ENCODE measurements around the gene NRCAM. TPM values are rescaled to one million over a fixed set of nuclear protein-coding genes. Genes with fewer than 3 reads are reported as not detected.

Gene NRCAM
- total RNA-seq, 5 donors from 2014 or later (not counting 1 experiment from before 2014, with no cell fraction given), result 3.1 to 10.7 (median 5.0) TPM

- CTCF ChIA-PET, result no interaction called here
- no peak overlapping the region for H3K27ac Mint-ChIP-seq
- H3K4me1 Mint-ChIP-seq, result peaks cover 0 to 4% (median 1%) of the 10 kb centered on the region in 3 donors
- DNase-seq (no peak), ATAC-seq (replicated peaks in 1 of 4) (no peak)
- no peaks in the 10 kb centered on the region for H3K9me3 ChIP-seq
- POLR2A ChIA-PET, result no interaction called here
- no peaks in the 10 kb centered on the region for H3K4me1 ChIP-seq (ENCODE audit: control insufficient read depth in 1 of 2, extremely low read depth in 1 of 2, insufficient read depth in 2 of 2, low read length in 2 of 2)
- no peak overlapping the region for H3K4me3 ChIP-seq (ENCODE audit: control insufficient read depth in 1 of 2, extremely low read depth in 1 of 2, low read length in 1 of 2)
- no peaks in the 10 kb centered on the region for H3K36me3 Mint-ChIP-seq
- no peaks in the 10 kb centered on the region for H3K9me3 Mint-ChIP-seq
- no peaks in the 10 kb centered on the region for H3K36me3 ChIP-seq (ENCODE audit: control insufficient read depth in 2 of 2, extremely low read depth in 1 of 2, insufficient read depth in 1 of 2, low read length in 1 of 2)
- no peak overlapping the region for H3K4me3 Mint-ChIP-seq
- no peaks in the 10 kb centered on the region for H3K27me3 ChIP-seq (replicated peaks in 1 of 2; ENCODE audit: control insufficient read depth in 2 of 2, extremely low read depth in 1 of 2, insufficient read depth in 2 of 2, low read length in 1 of 2)
- peaks cover 0 to 4% of the 10 kb centered on the region in 2 donors for H3K27me3 Mint-ChIP-seq
- no peak overlapping the region for H3K27ac ChIP-seq (ENCODE audit: low read length)
These were observed 92.6 kb downstream of the NRCAM start for GRCh38 chr7:108363659-108364058.

- no peaks in the 10 kb centered on the region for H3K27me3 ChIP-seq (replicated peaks in 1 of 2; ENCODE audit: control insufficient read depth in 2 of 2, extremely low read depth in 1 of 2, insufficient read depth in 2 of 2, low read length in 1 of 2)
- Mint-ChIP-seq H3K4me3 (no peak overlapping the region), H3K4me1 (peaks cover 0 to 1% (median 0%) of the 10 kb centered on the region in 3 donors), H3K27ac (no peak overlapping the region), H3K9me3 (no peaks in the 10 kb centered on the region), H3K27me3 (peaks cover 0 to 4% of the 10 kb centered on the region in 2 donors), H3K36me3 (no peaks in the 10 kb centered on the region)
- H3K27ac ChIP-seq (ENCODE audit: low read length), result no peak overlapping the region
- CTCF ChIA-PET, result no interaction called here
- H3K36me3 ChIP-seq (ENCODE audit: control insufficient read depth in 2 of 2, extremely low read depth in 1 of 2, insufficient read depth in 1 of 2, low read length in 1 of 2), result no peaks in the 10 kb centered on the region
- no peak overlapping the region for H3K4me3 ChIP-seq (ENCODE audit: control insufficient read depth in 1 of 2, extremely low read depth in 1 of 2, low read length in 1 of 2)
- no CpG with 5 or more reads among the region's 2 CpGs for WGBS (ENCODE audit: insufficient coverage)
- no peaks in the 10 kb centered on the region for H3K9me3 ChIP-seq
- POLR2A ChIA-PET, result interaction anchor here in 1 of 2 donors (0.6 kb wide), 1 partner anchor 108 kb away, joined by 3 read pairs; no protein-coding TSS in a partner anchor
- no peaks in the 10 kb centered on the region for H3K4me1 ChIP-seq (ENCODE audit: control insufficient read depth in 1 of 2, extremely low read depth in 1 of 2, insufficient read depth in 2 of 2, low read length in 2 of 2)
- DNase-seq (no peak), ATAC-seq (replicated peaks in 1 of 4) (no peak)
These were observed 96.0 kb downstream of the NRCAM start for GRCh38 chr7:108360058-108360800.

- peaks cover 0 to 1% (median 0%) of the 10 kb centered on the region in 3 donors for H3K4me1 Mint-ChIP-seq
- no peaks in the 10 kb centered on the region for H3K36me3 Mint-ChIP-seq
- Histone ChIP-seq H3K27me3 (replicated peaks in 1 of 2; ENCODE audit: control insufficient read depth in 2 of 2, extremely low read depth in 1 of 2, insufficient read depth in 2 of 2, low read length in 1 of 2) (no peaks in the 10 kb centered on the region), H3K27ac (ENCODE audit: low read length) (no peak overlapping the region), H3K4me1 (ENCODE audit: control insufficient read depth in 1 of 2, extremely low read depth in 1 of 2, insufficient read depth in 2 of 2, low read length in 2 of 2) (no peaks in the 10 kb centered on the region), H3K9me3 (no peaks in the 10 kb centered on the region), H3K36me3 (ENCODE audit: control insufficient read depth in 2 of 2, extremely low read depth in 1 of 2, insufficient read depth in 1 of 2, low read length in 1 of 2) (no peaks in the 10 kb centered on the region), H3K4me3 (ENCODE audit: control insufficient read depth in 1 of 2, extremely low read depth in 1 of 2, low read length in 1 of 2) (no peak overlapping the region)
- ChIA-PET POLR2A (no interaction called here), CTCF (no interaction called here)
- ATAC-seq (replicated peaks in 1 of 4) (no peak), DNase-seq (no peak)
- WGBS (ENCODE audit: insufficient coverage), result 79% methylated on average over 3 of the region's 4 CpGs
- peaks cover 0 to 4% of the 10 kb centered on the region in 2 donors for H3K27me3 Mint-ChIP-seq
- no peak overlapping the region for H3K27ac Mint-ChIP-seq
- no peak overlapping the region for H3K4me3 Mint-ChIP-seq
- H3K9me3 Mint-ChIP-seq, result no peaks in the 10 kb centered on the region
These were observed 97.7 kb downstream of the NRCAM start for GRCh38 chr7:108358553-108358952.

- POLR2A ChIA-PET, result no interaction called here
- peaks cover 0 to 8% of the 10 kb centered on the region in 2 donors for H3K27me3 Mint-ChIP-seq
- no peak overlapping the region for H3K4me3 Mint-ChIP-seq
- no peak overlapping the region for H3K27ac ChIP-seq (ENCODE audit: low read length)
- no peaks in the 10 kb centered on the region for H3K4me1 Mint-ChIP-seq
- DNase-seq, result no peak
- ATAC-seq (replicated peaks in 1 of 4), result no peak
- no peaks in the 10 kb centered on the region for H3K36me3 Mint-ChIP-seq
- H3K4me3 ChIP-seq (ENCODE audit: control insufficient read depth in 1 of 2, extremely low read depth in 1 of 2, low read length in 1 of 2), result no peak overlapping the region
- H3K9me3 ChIP-seq, result no peaks in the 10 kb centered on the region
- CTCF ChIA-PET, result no interaction called here
- no peaks in the 10 kb centered on the region for H3K36me3 ChIP-seq (ENCODE audit: control insufficient read depth in 2 of 2, extremely low read depth in 1 of 2, insufficient read depth in 1 of 2, low read length in 1 of 2)
- H3K9me3 Mint-ChIP-seq, result no peaks in the 10 kb centered on the region
- no peaks in the 10 kb centered on the region for H3K4me1 ChIP-seq (ENCODE audit: control insufficient read depth in 1 of 2, extremely low read depth in 1 of 2, insufficient read depth in 2 of 2, low read length in 2 of 2)
- H3K27me3 ChIP-seq (replicated peaks in 1 of 2; ENCODE audit: control insufficient read depth in 2 of 2, extremely low read depth in 1 of 2, insufficient read depth in 2 of 2, low read length in 1 of 2), result no peaks in the 10 kb centered on the region
- H3K27ac Mint-ChIP-seq, result no peak overlapping the region
These were observed 104.5 kb downstream of the NRCAM start for GRCh38 chr7:108351729-108352131.

GRCh38 chr7:108348913-108349312 is 107.3 kb downstream of the NRCAM start:
- H3K27ac ChIP-seq (ENCODE audit: low read length), result no peak overlapping the region
- POLR2A ChIA-PET, result no interaction called here
- no peak overlapping the region for H3K4me3 Mint-ChIP-seq

GRCh38 chr7:108347616-108348015 is 108.6 kb downstream of the NRCAM start:
- no peak for DNase-seq
- H3K27ac Mint-ChIP-seq, result no peak overlapping the region
- H3K4me3 ChIP-seq (ENCODE audit: control insufficient read depth in 1 of 2, extremely low read depth in 1 of 2, low read length in 1 of 2), result no peak overlapping the region
- no peak overlapping the region for H3K4me3 Mint-ChIP-seq
- H3K9me3 Mint-ChIP-seq, result no peaks in the 10 kb centered on the region
- POLR2A ChIA-PET, result no interaction called here
- no peaks in the 10 kb centered on the region for H3K36me3 ChIP-seq (ENCODE audit: control insufficient read depth in 2 of 2, extremely low read depth in 1 of 2, insufficient read depth in 1 of 2, low read length in 1 of 2)
- peaks cover 0 to 5% of the 10 kb centered on the region in 2 donors for H3K27me3 Mint-ChIP-seq
- 44% methylated on average over 1 of the region's 2 CpGs for WGBS (ENCODE audit: insufficient coverage)
- H3K4me1 ChIP-seq (ENCODE audit: control insufficient read depth in 1 of 2, extremely low read depth in 1 of 2, insufficient read depth in 2 of 2, low read length in 2 of 2), result no peaks in the 10 kb centered on the region
- CTCF ChIA-PET, result no interaction called here
- H3K36me3 Mint-ChIP-seq, result no peaks in the 10 kb centered on the region
- H3K4me1 Mint-ChIP-seq, result no peaks in the 10 kb centered on the region
- ATAC-seq (replicated peaks in 1 of 4), result no peak
- no peak overlapping the region for H3K27ac ChIP-seq (ENCODE audit: low read length)
- H3K27me3 ChIP-seq (replicated peaks in 1 of 2; ENCODE audit: control insufficient read depth in 2 of 2, extremely low read depth in 1 of 2, insufficient read depth in 2 of 2, low read length in 1 of 2), result no peaks in the 10 kb centered on the region
- H3K9me3 ChIP-seq, result no peaks in the 10 kb centered on the region

More at GRCh38 chr7:108348913-108349312, 107.3 kb downstream of the NRCAM start:
- H3K27me3 ChIP-seq (replicated peaks in 1 of 2; ENCODE audit: control insufficient read depth in 2 of 2, extremely low read depth in 1 of 2, insufficient read depth in 2 of 2, low read length in 1 of 2), result no peaks in the 10 kb centered on the region
- no peaks in the 10 kb centered on the region for H3K9me3 Mint-ChIP-seq
- H3K27me3 Mint-ChIP-seq, result peaks cover 0 to 8% of the 10 kb centered on the region in 2 donors
- no peaks in the 10 kb centered on the region for H3K4me1 ChIP-seq (ENCODE audit: control insufficient read depth in 1 of 2, extremely low read depth in 1 of 2, insufficient read depth in 2 of 2, low read length in 2 of 2)
- H3K4me1 Mint-ChIP-seq, result no peaks in the 10 kb centered on the region
- H3K27ac Mint-ChIP-seq, result no peak overlapping the region
- WGBS (ENCODE audit: insufficient coverage), result no CpG with 5 or more reads among the region's 3 CpGs
- CTCF ChIA-PET, result no interaction called here
- no peak overlapping the region for H3K4me3 ChIP-seq (ENCODE audit: control insufficient read depth in 1 of 2, extremely low read depth in 1 of 2, low read length in 1 of 2)
- H3K36me3 Mint-ChIP-seq, result no peaks in the 10 kb centered on the region
- ATAC-seq (replicated peaks in 1 of 4) (no peak), DNase-seq (no peak)
- H3K9me3 ChIP-seq, result no peaks in the 10 kb centered on the region
- no peaks in the 10 kb centered on the region for H3K36me3 ChIP-seq (ENCODE audit: control insufficient read depth in 2 of 2, extremely low read depth in 1 of 2, insufficient read depth in 1 of 2, low read length in 1 of 2)

Measured in T-cell (primary cell).